Kidney glomerular epithelial cell (primary cell): ENCODE measurements around the gene P4HB.

Experiments
- DNase-seq: peaks from one replicate; lab custom pipeline; 2025; lab: John Stamatoyannopoulos, UW

Gene P4HB

GRCh38 chr17:81831563-81831956 is 28.8 kb downstream of the P4HB start:
- no peak for DNase-seq

GRCh38 chr17:81829858-81830257 is 30.5 kb downstream of the P4HB start:
- no peak for DNase-seq

- no peak for DNase-seq
These were observed 31.7 kb downstream of the P4HB start for GRCh38 chr17:81828656-81829055.

GRCh38 chr17:81825841-81826466 is 34.4 kb downstream of the P4HB start:
- no peak for DNase-seq

GRCh38 chr17:81824595-81824994 is 35.7 kb downstream of the P4HB start:
- no peak for DNase-seq

- DNase-seq = no peak
These were observed 36.4 kb downstream of the P4HB start for GRCh38 chr17:81823820-81824550.

GRCh38 chr17:81822996-81823819 is 37.1 kb downstream of the P4HB start:
- DNase-seq = no peak

GRCh38 chr17:81822312-81822637 is 38.1 kb downstream of the P4HB start:
- no peak for DNase-seq

- DNase-seq = no peak
These were observed 38.6 kb downstream of the P4HB start for GRCh38 chr17:81821603-81822311.

- no peak for DNase-seq
These were observed 39.2 kb downstream of the P4HB start for GRCh38 chr17:81821147-81821546.

GRCh38 chr17:81819708-81820107 is 40.6 kb downstream of the P4HB start:
- DNase-seq = no peak

GRCh38 chr17:81817758-81818147 is 42.6 kb downstream of the P4HB start:
- no peak for DNase-seq

GRCh38 chr17:81815646-81815986 is 44.7 kb downstream of the P4HB start:
- DNase-seq = no peak

- DNase-seq = peak; percentile 33
These were observed 45.3 kb downstream of the P4HB start for GRCh38 chr17:81814748-81815645.

GRCh38 chr17:81813861-81814683 is 46.3 kb downstream of the P4HB start:
- no peak for DNase-seq

- DNase-seq = no peak
These were observed 47.0 kb downstream of the P4HB start for GRCh38 chr17:81813371-81813684.

- no peak for DNase-seq
These were observed 47.6 kb downstream of the P4HB start for GRCh38 chr17:81812571-81813370.

- no peak for DNase-seq
These were observed 48.4 kb downstream of the P4HB start for GRCh38 chr17:81811705-81812570.
